Sigmoid colon (tissue), 4 donors: ENCODE data around the gene SPAG6.

Experiments used
- EP300 ChIP-seq, 4 donors: sonication (generic); formaldehyde crosslinking; IDR thresholded peaks; one replicate each; pipeline ENCODE4 v1.6.1; 2017; ENCODE audit warnings: antibody characterized with exemption in 4 of 4
- POLR2A ChIP-seq, 2 donors: fragments of 450-650 bp; IDR thresholded peaks; one replicate each; pipeline ENCODE4 v1.6.1; 2016; ENCODE audit warnings: antibody characterized with exemption in 2 of 2, mild to moderate bottlenecking in 2 of 2, moderate library complexity in 2 of 2
- POLR2AphosphoS5 ChIP-seq, 4 donors: sonication (generic); formaldehyde crosslinking; IDR thresholded peaks; one replicate each; pipeline ENCODE4 v1.6.1; 2017; ENCODE audit warnings: antibody characterized with exemption in 4 of 4
- TF ChIP-seq, protein P1 (sequence below), 4 experiments: fragments of 450-650 bp in 3 of 4; fragments of 200-600 bp in 1 of 4; IDR thresholded peaks; one replicate each; pipeline ENCODE4 v1.5.1; 2016 to 2019; ENCODE audit warnings: antibody characterized with exemption in 4 of 4, mild to moderate bottlenecking in 3 of 4, moderate library complexity in 2 of 4

DNA sequence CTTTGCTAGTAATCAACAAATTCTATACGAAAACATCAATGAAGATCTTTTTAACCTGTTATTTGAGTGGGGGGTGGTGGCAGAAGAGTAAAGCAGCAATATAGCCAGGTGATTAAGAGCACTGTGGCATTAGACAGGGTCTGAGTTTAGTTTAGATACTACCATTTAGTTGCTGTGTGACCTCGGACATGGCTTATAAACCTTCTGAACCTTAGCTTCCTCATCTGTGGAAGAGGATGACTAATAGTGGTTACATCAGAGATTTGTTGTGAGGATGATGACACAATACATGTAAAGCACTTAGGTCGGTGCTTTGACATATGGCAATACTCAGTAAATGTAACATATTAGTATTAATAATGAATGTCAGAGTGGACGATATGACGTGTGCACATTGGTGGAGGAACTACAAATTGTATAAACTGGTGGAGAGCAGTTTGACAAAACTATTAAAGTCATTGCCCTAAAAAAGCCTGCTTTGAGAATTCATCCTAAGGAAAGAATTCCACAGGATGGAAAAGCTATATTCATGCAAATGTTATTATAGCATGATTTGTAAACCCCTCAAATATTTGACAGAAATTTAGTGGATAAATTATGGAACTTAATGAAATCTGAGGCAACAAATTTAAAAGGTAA, 24.3 kb downstream of the SPAG6 start:
- TF ChIP-seq, protein P1, sequence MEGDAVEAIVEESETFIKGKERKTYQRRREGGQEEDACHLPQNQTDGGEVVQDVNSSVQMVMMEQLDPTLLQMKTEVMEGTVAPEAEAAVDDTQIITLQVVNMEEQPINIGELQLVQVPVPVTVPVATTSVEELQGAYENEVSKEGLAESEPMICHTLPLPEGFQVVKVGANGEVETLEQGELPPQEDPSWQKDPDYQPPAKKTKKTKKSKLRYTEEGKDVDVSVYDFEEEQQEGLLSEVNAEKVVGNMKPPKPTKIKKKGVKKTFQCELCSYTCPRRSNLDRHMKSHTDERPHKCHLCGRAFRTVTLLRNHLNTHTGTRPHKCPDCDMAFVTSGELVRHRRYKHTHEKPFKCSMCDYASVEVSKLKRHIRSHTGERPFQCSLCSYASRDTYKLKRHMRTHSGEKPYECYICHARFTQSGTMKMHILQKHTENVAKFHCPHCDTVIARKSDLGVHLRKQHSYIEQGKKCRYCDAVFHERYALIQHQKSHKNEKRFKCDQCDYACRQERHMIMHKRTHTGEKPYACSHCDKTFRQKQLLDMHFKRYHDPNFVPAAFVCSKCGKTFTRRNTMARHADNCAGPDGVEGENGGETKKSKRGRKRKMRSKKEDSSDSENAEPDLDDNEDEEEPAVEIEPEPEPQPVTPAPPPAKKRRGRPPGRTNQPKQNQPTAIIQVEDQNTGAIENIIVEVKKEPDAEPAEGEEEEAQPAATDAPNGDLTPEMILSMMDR (IDR thresholded peaks at IDR 0.05) = no peak
- TF ChIP-seq POLR2AphosphoS5 (IDR thresholded peaks at IDR 0.05) = no peak
- no peak for TF ChIP-seq POLR2A (IDR thresholded peaks at IDR 0.05)
- no peak for TF ChIP-seq EP300 (IDR thresholded peaks at IDR 0.05)
